Transverse colon (tissue), 3 donors: ENCODE results near the gene SPG21.

Experiments
- EP300 ChIP-seq: sonication (generic); formaldehyde crosslinking; IDR thresholded peaks from one replicate; pipeline ENCODE4 v1.6.1; 2017; ENCODE audit warnings: antibody characterized with exemption, low read depth
- POLR2A ChIP-seq: fragments of 450-650 bp; IDR thresholded peaks from one replicate; pipeline ENCODE4 v1.6.1; 2016; ENCODE audit warnings: antibody characterized with exemption, mild to moderate bottlenecking, moderate library complexity
- TF ChIP-seq, protein P1 (sequence below), 5 experiments: fragments of 200-600 bp in 3 of 5; fragments of 450-650 bp in 2 of 5; sonication (generic) in 3 of 5; IDR thresholded peaks; 1 replicate in 2 of 5; 2 replicates in 3 of 5; pipeline ENCODE4 v1.5.1; 2016 to 2017; ENCODE audit warnings: antibody characterized with exemption in 5 of 5, inconsistent platforms in 3 of 5, mild to moderate bottlenecking in 2 of 5, moderate library complexity in 1 of 5

DNA sequence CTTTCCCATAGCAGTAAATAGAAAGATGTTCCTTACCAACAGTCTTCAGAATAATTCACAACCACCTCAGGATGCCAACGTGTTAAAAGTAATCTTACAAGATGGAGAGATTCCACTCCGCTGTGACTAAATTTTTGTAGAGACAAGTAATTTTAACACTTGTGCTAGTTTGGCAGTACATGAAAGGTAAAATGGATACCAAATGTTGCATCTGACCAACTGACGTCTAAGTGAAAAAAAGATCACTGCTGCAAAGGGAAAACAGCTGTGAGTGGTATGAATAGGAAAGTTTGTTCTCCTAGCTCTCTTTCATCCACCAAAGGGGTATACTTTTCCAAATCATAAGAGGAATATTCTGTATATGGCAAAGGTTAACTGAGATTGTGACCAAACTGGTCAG lies 2.6 kb downstream of the SPG21 start:
- TF ChIP-seq EP300 = no peak
- TF ChIP-seq, protein P1, sequence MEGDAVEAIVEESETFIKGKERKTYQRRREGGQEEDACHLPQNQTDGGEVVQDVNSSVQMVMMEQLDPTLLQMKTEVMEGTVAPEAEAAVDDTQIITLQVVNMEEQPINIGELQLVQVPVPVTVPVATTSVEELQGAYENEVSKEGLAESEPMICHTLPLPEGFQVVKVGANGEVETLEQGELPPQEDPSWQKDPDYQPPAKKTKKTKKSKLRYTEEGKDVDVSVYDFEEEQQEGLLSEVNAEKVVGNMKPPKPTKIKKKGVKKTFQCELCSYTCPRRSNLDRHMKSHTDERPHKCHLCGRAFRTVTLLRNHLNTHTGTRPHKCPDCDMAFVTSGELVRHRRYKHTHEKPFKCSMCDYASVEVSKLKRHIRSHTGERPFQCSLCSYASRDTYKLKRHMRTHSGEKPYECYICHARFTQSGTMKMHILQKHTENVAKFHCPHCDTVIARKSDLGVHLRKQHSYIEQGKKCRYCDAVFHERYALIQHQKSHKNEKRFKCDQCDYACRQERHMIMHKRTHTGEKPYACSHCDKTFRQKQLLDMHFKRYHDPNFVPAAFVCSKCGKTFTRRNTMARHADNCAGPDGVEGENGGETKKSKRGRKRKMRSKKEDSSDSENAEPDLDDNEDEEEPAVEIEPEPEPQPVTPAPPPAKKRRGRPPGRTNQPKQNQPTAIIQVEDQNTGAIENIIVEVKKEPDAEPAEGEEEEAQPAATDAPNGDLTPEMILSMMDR (IDR thresholded peaks at IDR 0.05) = no peak
- no peak for TF ChIP-seq POLR2A
